Erythroblast (primary cell): Measurements from ENCODE around the gene LCE4A.

ENCODE experiments used
- GATA1 ChIP-seq: IDR thresholded peaks from 2 replicates; pipeline ENCODE4 v1.6.1; 2011; ENCODE audit warnings: low read depth, mild to moderate bottlenecking, control low read depth, low read length, moderate library complexity
- POLR2A ChIP-seq: IDR thresholded peaks from 2 replicates; pipeline ENCODE4 v1.6.1; 2011; ENCODE audit warnings: mild to moderate bottlenecking, low read length

DNA sequence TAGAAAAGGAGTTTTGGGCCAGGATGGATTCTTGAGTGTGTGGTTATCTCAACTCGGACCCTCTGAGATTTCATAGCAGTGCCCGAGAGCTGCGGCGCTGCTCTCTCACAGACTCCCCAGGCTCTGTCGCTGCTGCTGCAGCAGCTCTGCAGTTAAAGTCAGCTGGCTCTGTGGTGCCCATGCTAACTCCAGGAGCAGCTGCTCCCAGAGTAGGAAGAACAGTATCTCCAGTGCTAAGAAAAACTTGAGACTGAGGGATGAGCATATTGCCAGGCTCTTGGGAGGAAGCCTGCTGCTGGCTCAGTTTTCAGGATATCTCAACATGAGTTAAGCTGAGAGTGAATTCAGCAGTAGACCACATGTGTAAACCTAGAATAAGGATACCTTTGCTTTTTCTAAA lies 40.3 kb upstream of the LCE4A start:
- TF ChIP-seq POLR2A (no peak), GATA1 (no peak)
